GM18873 (cell line): ENCODE data around the gene YIF1B.
A peak's percentile ranks its signal among the peaks of the same experiment; 100 is the strongest.

Experiments
- ATAC-seq: cut with Tn5 transposase; IDR thresholded peaks from one replicate; pipeline ENCODE4 v1.9.1; 2021; ENCODE audit warnings: mild to moderate bottlenecking, moderate library complexity, moderate number of reproducible peaks; ENCODE audit not compliant: unreplicated experiment, low FRiP score

YIF1B gene

GRCh38 chr19:38335949-38336637, 20.3 kb upstream of the YIF1B start:
- peak; percentile 62 for ATAC-seq

GRCh38 chr19:38333245-38333644, 17.5 kb upstream of the YIF1B start:
- ATAC-seq: no peak

GRCh38 chr19:38331728-38332127, 16.0 kb upstream of the YIF1B start:
- ATAC-seq: no peak

- no peak for ATAC-seq
Measured at GRCh38 chr19:38329651-38330050, 13.9 kb upstream of the YIF1B start.

GRCh38 chr19:38326591-38326990, 10.8 kb upstream of the YIF1B start:
- no peak for ATAC-seq

- ATAC-seq: no peak
Measured at GRCh38 chr19:38324431-38324830, 8.7 kb upstream of the YIF1B start.

GRCh38 chr19:38323291-38323690, 7.5 kb upstream of the YIF1B start:
- no peak for ATAC-seq

- ATAC-seq: no peak
Measured at GRCh38 chr19:38321646-38322196, 6.0 kb upstream of the YIF1B start.

GRCh38 chr19:38320969-38321339, 5.2 kb upstream of the YIF1B start:
- no peak for ATAC-seq

- no peak for ATAC-seq
Measured at GRCh38 chr19:38319421-38320258, 3.9 kb upstream of the YIF1B start, which contains the start of gene KCNK6. TSS of gene KCNK6 (plus strand) at chr19:38319845. CDS start at chr19:38319951, 106 bp downstream.

- ATAC-seq: no peak
Measured at GRCh38 chr19:38318660-38319059, 2.9 kb upstream of the YIF1B start.

- no peak for ATAC-seq
Measured at GRCh38 chr19:38317104-38317612, 1.4 kb upstream of the YIF1B start.

- no peak for ATAC-seq
Measured at GRCh38 chr19:38316477-38317067, 825 bp upstream of the YIF1B start.

- ATAC-seq: no peak
Measured at GRCh38 chr19:38310986-38311385, 4.8 kb downstream of the YIF1B start.

- no peak for ATAC-seq
Measured at GRCh38 chr19:38310279-38310670, 5.5 kb downstream of the YIF1B start.

GRCh38 chr19:38309615-38310278, 6.0 kb downstream of the YIF1B start:
- no peak for ATAC-seq

- ATAC-seq: no peak
Measured at GRCh38 chr19:38308926-38309614, 6.7 kb downstream of the YIF1B start.

- no peak for ATAC-seq
Measured at GRCh38 chr19:38308006-38308766, 7.6 kb downstream of the YIF1B start.

- ATAC-seq: no peak
Measured at GRCh38 chr19:38307597-38307996, 8.2 kb downstream of the YIF1B start.
